ENCODE measurements around the gene CD5L.

The CD5L gene

GRCh38 chr1:157784801-157785200, 56.8 kb downstream of the CD5L start:
- Histone ChIP-seq H3K27ac (no peak overlapping the region), H3K4me3 (no peak overlapping the region)
- no peak for DNase-seq (ENCODE audit: low spot score)

DNA sequence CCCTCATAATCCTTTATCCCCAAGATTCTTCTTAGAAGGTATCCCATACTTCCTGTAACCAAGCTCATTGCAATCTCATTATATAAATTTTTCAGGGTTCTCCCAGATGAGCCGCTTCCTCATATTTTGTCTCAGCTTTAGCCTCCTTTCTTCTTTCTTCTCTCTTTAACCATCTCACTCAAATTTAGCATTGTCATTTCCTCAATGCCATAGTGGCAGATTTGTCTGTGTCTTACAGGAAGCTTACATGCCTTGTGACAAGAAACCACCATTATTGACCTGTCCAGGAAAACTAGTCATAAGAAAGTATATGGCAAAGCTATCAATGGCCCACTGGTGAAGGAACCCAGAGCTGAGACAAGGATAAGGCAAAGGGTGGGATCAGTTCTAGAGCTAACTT, 58.7 kb downstream of the CD5L start:
- TF ChIP-seq, protein P1, sequence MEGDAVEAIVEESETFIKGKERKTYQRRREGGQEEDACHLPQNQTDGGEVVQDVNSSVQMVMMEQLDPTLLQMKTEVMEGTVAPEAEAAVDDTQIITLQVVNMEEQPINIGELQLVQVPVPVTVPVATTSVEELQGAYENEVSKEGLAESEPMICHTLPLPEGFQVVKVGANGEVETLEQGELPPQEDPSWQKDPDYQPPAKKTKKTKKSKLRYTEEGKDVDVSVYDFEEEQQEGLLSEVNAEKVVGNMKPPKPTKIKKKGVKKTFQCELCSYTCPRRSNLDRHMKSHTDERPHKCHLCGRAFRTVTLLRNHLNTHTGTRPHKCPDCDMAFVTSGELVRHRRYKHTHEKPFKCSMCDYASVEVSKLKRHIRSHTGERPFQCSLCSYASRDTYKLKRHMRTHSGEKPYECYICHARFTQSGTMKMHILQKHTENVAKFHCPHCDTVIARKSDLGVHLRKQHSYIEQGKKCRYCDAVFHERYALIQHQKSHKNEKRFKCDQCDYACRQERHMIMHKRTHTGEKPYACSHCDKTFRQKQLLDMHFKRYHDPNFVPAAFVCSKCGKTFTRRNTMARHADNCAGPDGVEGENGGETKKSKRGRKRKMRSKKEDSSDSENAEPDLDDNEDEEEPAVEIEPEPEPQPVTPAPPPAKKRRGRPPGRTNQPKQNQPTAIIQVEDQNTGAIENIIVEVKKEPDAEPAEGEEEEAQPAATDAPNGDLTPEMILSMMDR (IDR thresholded peaks at IDR 0.05): no peak
- no peak overlapping the region for H3K27ac ChIP-seq
- no peak for DNase-seq (ENCODE audit: low spot score)
- H3K4me3 ChIP-seq: no peak overlapping the region

More at GRCh38 chr1:157784801-157785200, 56.8 kb downstream of the CD5L start:
- TF ChIP-seq, protein P1 (IDR thresholded peaks at IDR 0.05): no peak

DNA sequence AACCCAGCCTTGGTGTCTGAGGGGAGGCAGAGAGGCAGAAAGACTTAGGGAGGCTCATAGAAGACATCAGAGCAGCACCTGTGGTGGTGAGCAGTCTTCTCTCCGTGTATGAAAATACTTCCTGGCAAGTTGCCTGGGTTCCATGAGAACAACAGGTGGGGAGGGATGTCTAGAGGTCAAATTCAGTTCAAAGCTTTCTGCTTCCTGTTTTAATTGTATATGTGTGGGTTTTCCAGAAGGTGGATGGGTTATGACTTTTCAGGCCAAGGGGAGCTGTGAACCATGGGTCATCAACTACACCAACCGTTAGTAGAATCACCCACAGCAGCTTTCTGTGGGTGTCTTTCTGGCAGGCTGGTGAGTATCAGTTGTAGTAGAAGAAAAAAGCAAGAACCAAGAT, 60.6 kb downstream of the CD5L start:
- DNase-seq (ENCODE audit: low spot score): no peak
- TF ChIP-seq, protein P1 (IDR thresholded peaks at IDR 0.05): no peak
- no peak overlapping the region for H3K4me3 ChIP-seq
- H3K27ac ChIP-seq: no peak overlapping the region

All from coronary artery (tissue), 2 donors.